ENCODE data around the gene DDAH1.

DNA sequence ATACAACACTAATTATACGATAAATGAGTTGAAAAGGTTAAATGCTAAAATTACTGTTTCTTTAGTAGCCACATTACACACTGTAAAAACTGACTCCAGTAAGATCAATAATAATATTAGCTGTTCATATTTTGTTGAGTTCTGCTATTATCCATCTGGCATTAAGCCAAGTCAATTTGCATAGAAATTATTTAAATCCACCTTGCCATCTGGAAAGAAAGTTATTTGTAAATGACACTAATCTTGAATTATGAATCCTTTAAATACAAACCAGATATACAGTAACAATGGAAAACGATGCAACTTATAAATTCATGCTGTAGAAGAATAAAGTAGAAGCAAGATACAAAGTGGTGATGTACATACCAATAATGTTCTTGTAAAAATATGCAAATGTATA, 107.1 kb downstream of the DDAH1 start:
- TF ChIP-seq POLR2A (IDR thresholded peaks at IDR 0.05), result no peak
- TF ChIP-seq, protein P1, sequence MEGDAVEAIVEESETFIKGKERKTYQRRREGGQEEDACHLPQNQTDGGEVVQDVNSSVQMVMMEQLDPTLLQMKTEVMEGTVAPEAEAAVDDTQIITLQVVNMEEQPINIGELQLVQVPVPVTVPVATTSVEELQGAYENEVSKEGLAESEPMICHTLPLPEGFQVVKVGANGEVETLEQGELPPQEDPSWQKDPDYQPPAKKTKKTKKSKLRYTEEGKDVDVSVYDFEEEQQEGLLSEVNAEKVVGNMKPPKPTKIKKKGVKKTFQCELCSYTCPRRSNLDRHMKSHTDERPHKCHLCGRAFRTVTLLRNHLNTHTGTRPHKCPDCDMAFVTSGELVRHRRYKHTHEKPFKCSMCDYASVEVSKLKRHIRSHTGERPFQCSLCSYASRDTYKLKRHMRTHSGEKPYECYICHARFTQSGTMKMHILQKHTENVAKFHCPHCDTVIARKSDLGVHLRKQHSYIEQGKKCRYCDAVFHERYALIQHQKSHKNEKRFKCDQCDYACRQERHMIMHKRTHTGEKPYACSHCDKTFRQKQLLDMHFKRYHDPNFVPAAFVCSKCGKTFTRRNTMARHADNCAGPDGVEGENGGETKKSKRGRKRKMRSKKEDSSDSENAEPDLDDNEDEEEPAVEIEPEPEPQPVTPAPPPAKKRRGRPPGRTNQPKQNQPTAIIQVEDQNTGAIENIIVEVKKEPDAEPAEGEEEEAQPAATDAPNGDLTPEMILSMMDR (IDR thresholded peaks at IDR 0.05), result no peak
